Measurements from ENCODE around the gene CDC23. TPM values are rescaled to one million over a fixed set of nuclear protein-coding genes. Genes with fewer than 3 reads are reported as not detected.
"Not testable (repeated sequence)": the region's sequence is repeated elsewhere in the genome, so short reads cannot be mapped to it uniquely, and the experiment has no call there.

The CDC23 gene, protein sequence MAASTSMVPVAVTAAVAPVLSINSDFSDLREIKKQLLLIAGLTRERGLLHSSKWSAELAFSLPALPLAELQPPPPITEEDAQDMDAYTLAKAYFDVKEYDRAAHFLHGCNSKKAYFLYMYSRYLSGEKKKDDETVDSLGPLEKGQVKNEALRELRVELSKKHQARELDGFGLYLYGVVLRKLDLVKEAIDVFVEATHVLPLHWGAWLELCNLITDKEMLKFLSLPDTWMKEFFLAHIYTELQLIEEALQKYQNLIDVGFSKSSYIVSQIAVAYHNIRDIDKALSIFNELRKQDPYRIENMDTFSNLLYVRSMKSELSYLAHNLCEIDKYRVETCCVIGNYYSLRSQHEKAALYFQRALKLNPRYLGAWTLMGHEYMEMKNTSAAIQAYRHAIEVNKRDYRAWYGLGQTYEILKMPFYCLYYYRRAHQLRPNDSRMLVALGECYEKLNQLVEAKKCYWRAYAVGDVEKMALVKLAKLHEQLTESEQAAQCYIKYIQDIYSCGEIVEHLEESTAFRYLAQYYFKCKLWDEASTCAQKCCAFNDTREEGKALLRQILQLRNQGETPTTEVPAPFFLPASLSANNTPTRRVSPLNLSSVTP
- polyA plus RNA-seq (2013, experiment 1 of 2; ENCODE audit: insufficient read length): 31.8 TPM
- 20.5 TPM for polyA plus RNA-seq (2013, experiment 2 of 2; ENCODE audit: insufficient read length)

DNA sequence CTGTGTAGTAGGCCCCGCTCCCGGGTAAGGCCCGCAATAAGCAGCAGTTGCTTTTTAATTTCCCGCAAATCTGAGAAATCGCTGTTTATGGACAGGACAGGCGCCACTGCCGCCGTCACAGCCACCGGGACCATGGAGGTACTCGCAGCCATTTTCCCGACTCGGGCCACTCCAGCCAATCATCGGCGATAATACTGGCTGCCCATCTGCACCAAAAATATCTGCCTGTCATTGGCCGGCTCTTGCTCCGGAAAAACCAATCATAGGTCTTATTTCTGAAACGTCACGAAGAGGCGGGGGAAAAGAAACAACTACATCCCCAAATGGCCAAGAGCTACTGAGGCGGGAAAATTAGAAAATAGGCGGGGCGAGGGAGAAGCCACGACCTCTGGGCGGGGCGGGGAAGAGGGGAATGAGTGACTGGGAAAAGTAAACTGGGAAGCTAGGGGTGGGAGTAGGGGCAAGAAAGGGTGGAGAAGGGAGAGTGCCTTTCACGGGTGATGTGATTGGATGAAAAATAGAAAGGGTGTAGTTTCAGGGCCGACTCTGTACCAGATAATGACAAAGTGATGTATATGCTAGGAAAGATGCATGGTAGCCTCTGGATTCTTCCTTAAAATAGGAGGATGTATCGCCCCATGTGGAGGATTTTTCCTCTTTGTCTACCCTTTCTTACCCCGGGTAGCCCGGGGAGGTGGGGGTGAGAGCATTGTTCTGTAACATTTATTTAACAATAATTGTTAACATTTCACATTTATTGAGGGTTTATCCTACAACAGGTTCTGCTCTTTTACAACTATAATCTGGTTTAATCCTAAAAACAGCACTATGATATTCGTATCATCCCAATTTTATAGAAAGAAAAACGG is at the start of gene CDC23:
Gene CDC23 (minus strand): TSS at position 163 of the 869 bp plus-strand sequence. CDS start 11 bp downstream, at position 152.
- peak; percentile 99 for DNase-seq

DNA sequence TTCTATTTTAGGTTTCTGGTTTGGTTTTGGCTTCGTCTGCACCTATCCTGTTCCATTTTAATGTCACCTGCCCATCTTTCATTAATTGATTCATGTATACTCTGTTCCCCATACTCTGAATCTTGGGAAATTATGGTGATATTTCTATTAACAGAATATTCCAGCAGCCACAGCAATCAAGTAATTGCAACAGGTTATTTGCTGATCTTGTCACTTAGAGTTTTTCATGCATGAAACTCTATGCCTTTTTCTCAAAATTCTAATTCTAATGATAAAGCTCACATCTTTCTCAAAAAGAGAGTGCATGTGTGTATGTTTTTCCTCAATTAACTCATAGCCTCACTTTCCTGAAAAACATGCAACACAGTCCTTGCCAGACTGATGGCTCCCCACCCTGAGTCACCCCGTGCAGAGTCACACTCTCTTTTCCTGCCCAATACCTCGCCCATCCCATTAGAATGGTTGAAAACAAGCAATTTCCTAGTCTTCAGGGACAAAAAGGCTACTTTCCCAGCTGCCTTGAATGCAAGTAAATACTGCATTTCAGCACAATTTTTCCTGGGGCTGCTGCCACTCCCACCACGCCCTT is 45.7 kb upstream of the CDC23 start:
- no peak for DNase-seq

DNA sequence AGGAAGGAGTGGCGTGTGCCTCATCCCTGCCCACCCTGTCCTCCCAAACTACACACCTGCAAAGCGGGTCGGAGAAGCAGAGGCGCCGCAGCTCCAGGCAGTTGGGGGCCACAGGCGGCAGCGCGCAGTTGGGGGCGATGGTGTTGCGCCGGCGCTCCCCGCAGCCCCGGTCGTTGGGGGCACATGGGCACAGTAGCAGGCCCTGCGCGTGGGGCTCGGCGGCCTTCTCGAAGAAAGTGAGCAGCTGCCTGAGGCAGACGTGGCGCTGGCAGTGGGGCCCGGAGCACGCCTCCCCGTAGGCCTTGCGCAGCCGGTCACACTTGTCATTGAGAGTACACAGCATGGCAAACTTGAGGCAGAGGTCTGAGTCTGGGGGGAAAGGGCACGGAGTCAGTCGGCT is 44.5 kb upstream of the CDC23 start:
- DNase-seq: no peak

DNA sequence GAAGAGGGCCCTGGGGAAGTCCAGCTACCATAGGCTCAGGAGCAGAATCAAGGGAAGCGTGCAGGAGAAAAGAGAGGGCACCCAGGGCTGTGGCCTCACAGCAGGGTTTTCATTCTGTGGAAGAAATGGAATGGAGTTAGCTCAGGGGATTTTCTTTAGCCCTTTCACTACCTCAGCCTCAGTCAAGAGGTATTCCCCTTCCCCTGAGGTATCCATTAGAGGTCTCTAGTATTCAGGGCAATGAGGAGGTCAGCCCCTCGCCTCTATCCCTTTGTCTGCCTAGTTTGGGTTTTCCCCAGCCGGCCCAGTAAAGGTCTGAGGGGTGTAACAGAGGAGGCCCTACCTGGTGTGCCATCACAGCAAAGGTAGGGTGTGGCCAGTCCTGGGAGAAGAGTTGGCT is 39.8 kb upstream of the CDC23 start:
- no peak for DNase-seq

DNA sequence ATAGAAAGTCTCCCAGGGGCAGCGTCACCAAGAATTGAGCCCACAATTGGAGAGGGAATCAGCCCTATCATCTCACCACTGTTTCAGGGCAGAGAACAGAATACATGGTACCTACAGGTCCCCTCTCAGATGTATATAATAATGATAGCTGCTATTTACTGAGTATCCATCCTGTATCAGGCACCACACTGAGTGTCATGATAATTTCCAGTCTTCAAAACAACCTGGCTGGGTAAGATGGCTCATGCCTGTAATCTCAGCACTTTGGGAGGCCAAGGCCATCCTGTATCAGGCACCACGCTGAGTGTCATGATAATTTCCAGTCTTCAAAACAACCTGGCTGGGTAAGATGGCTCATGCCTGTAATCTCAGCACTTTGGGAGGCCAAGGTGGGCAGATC is 34.7 kb upstream of the CDC23 start:
- not testable (repeated sequence) for DNase-seq

DNA sequence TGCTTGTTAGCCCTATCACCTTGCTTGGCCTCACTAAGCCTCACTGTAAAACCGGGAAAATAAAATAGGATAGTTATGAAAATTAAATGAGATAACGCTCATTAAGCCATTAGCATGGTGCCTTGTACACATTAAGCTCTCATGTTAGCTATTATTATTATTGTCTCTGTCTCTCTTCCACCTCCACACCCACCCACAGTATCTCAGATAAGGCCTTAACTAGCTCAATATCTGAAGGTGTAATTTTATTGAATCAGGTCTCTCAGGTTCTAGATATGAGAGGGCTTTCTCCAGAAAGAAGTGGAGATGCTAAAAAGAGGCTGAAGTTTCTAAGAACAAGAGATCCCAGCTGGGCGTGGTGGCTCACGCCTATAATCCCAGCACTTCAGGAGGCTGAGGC is 33.7 kb upstream of the CDC23 start:
- DNase-seq: no peak

DNA sequence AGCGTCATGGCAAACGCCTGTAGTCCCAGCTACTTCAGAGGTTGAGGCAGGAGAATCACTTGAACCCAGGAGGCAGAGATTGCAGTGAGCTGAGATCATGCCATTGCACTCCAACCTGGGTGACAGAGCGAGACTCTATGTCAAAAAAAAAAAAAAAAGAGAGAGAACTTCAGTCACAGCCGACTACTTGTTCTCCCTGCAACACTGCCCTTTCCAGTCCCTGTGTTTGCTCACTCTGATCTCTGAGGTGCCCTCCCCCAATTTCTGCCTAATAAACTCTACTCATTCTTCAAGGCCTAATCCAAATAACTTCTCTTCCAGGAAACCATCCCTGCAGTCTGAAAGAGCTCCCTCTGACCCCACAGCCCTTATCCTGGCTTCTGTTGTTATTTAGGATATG is 33.2 kb upstream of the CDC23 start:
- DNase-seq: no peak

DNA sequence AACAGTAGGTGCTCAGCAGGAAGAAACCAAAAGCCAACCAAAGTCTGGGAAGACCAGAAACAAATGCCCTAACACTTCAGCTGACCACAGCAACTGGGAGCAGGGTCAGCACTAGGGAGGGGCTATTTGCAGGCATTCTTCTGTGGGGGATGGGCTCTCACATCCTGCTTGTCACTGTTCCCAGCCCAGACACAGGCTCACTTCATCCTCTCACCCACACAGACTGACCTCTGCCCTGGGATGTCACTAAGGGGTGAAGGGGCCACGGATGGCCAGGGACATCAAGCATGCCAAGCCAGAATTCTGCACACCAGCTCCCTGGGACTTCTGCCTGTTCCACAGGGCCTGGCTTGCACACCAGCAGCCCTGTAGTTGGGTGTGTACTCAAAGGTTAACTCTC is 32.6 kb upstream of the CDC23 start:
- no peak for DNase-seq

DNA sequence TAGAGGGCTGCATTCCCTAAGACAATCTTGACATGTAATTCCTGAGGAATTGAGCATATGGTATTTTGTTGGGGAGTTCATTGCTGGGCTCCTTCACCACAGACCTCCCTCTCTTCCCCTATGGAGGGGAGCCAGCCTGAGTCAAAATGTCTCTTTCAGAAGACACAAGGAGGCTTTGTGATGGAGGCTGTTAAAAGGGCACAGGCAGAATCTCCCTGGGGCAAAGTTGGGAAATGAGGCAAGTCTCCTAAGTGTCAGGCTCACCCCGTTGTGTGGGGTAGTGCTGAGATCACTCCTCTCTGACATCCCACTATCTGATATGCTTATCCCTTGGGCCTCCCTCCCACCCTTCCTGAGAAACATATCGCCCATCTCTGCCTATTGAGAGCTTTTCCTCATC is 30.7 kb upstream of the CDC23 start:
- DNase-seq: no peak

DNA sequence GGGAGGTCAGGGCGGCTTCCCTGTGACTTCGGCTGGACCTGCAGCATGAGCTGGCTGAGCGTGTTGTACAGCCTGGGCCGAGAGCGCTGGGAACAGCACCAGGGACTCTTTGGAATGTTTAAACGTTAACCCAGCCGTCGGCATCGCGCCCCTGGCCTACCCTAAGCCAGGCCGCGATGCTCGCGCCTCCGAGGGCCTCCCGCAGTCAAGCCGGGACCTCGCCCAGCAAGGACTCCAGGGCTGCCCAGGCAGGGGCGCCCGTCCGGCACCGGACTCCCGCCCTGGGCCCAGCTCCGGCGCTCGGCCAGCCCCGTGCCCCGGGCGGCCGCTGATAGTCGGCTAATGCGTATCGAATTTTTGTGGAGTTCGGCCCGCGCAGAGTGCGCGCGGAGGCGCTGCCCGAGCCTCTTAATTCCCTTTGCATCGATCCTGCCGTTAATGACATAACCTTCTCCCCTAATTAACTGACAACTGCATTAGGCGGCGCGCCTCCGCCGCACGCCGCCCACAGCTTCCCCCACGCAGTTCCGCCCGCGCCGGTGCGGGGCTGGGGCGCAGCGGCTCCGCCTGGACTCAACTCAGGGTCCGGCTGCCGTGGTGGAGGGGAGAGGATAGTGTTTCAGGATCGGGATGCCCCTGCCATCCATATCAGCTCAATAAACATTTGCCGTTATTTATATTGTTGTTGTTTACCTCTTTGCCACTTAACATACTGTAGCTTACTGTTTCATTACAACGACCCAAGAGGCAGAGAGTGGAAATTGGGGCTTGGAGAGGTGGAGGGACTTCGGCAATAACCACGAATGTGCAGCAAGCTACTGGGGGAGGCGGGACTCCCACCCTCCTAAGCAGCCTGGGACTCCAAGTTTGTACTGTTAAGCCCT is 28.8 kb upstream of the CDC23 start:
- DNase-seq: peak; percentile 15

DNA sequence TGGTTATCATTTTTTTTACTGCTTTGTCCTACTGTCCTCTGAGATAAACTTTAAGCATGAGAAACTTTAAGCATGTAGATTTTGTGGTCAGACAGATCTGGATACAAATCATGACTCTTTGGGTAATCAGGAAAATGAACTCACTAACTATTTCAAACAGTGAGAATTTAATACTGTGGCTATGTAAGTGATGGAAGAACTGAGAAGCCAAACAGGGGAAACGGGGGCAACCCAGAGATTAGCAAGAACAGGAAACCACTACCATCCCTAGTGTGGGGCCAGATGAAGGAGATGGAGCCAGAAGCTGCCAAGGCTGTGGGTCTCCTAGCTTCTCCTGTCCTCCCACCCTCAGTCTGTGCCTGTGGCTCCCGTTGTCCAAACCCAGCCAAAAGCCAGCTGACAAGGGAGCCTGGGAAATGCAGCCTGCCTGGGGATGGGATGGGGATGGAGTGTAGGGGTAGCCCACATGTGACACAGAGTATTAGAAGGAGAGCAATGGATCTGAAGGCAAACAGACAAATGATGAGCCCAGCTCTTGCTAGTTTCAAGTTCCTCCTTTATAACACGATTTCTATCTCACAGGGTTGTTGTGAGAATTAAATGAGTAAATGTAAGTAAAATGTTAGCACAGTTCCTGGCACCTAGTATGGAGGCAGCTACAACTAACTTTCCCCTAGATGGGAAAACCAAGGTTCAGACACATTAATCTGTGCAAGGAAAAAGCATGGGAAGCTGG is 27.7 kb upstream of the CDC23 start:
- DNase-seq: no peak

DNA sequence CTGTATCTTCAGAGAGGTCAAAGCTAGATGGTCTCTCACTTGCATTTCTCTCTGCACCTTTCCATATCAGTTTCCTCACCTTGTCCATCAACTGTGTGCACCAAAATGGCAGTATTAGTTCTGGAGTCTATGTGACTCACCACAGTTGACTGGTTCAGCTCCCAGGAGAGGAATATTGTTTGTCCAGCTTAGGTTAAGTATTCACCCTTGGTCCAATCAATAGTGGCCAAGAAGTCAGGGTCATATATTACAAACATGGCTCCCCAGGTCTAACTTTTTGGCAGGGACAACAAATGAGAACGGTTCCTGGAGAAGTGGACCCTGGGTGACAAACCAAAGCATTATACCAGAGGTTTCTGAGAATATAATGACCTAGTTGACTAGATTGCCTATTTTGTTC is 24.9 kb upstream of the CDC23 start:
- DNase-seq: no peak

DNA sequence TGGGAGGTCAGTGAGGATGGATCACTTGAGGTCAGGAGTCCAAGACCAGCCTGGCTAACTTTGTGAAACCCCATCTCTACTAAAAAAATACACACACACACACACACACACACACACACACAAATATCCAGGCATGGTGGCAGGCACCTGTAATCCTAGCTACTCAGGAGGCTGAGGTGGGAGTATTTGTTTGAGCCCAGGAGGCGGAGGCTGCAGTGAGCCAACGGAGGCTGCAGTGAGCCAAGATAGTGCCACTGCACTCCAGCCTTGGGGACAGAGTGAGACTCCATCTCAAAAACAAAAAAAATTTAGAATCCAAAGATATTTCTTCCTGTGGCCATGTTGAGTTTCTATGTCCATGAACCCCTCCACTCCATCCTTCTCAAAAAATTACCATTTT is 21.5 kb upstream of the CDC23 start:
- no peak for DNase-seq

DNA sequence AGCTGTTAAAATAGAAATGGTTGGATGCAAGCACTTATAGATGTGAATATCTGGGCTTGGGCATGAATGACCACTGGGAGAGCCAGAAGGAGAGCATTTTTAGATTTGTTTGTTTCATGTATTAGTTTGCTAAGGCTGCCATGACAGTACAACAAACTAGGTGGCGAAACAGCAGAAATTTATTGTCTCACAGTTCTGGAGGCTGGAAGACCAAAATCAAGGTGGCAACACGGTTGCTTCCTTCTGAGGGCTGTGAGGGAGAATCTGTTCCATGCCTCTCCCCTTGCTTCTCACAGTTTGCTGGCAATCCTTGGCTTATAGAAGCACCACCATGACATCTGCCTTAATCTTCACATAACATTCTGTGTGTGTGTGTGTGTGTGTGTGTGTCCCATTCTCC is 20.2 kb upstream of the CDC23 start:
- no peak for DNase-seq

DNA sequence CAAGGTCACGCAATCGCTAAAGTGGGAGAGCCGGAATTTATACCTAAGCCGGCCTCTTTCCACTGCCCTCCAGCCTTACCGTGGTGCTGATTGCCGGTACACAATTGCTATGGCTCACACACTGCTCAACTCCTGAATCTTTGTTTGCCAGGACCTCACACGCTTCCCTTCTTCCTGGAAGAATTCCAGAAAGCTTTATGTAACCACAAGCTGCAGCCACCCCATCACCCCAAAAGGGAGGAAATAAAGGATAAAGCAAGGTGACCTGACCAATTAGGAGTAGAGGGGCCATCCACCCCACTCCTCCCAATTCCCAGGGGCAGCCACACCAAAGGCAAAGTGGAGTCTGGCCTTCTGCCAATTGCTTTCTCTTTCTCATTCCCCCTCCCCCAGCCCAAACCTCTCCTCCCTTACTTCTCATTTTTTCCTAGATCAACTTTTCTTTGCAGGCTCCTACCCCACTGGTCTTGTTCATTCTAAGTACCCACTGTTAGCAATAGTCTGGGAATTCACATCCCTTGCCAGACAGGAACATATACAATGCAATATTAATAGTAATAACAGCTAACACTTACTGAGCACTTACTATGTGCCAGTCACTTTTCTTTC is 18.0 kb upstream of the CDC23 start:
- DNase-seq: peak; percentile 60

DNA sequence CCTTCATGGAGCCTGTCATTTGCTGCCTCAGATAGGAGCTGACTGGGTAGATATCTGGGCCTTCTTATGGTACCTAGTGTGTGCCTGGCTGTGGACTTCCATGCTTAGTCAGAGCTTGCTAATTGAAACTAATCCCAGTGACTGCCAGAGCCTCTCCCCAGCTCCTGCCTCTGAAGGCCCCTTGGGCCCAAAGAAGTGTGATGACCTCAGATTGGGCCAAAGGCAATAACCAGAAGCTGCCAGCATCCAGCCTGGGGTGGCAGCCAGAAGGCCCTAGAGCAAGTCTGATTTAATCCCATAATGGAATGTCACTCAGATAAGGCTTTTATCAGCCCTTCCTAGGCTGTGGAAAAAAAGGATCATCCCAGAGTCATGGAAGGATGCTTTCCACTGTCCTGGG is 17.1 kb upstream of the CDC23 start:
- peak; percentile 71 for DNase-seq

DNA sequence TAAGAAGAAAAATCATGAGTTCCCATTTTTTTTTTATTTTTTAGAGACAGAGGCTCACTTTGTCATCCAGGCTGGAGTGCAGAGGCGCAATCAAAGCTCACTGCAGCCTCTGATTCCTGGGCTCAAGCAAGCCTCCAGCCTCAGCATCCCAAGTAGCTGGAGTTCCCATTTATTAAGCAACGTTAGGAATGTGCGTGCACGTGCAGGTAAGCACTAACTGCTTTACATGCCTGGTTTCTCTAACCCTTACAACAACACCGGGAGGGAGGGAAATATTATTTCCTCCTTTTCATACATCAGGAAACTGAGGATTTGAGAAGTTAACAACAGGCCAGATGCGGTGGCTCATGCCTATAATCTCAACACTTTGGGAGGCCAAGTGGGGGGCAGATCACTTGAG is 16.3 kb upstream of the CDC23 start:
- DNase-seq: no peak

DNA sequence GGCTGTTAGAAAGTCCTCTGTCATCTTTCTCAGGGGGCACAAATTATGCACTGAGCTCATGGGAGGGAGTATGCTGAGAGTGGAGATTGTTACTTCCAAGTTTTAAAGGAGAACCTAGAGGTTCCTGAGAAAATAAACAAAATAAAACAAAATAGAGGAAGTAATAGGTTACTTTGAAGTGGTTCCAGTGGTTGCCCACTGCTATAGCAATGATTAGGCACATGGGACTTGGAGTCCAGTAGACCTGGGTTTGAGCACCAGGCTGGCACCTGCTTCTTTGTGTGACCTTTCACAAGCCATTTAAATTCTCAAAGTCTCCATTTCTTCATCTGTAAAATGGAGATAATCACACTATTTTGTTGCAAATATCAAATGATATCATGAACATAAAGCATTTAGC is 13.8 kb upstream of the CDC23 start:
- DNase-seq: no peak

DNA sequence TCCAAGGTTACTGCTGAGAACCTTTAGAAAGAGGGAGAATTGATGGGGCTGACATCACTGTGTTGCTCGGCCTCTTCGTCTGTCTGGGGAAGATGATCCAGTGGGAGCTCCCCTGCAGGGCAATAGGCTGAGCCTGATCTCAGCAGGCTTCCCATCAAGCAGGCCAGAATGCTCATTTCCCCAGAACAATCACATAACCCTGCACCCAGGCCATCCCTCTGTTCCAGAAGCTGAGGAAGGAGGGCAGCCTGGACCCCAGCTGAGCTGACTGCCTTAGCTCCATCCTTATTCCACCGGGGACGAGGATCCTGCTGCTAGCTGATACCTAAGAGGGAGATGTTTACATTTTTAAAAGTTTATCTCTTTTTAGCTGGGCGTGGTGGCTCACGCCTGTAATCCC is 11.6 kb upstream of the CDC23 start:
- no peak for DNase-seq

DNA sequence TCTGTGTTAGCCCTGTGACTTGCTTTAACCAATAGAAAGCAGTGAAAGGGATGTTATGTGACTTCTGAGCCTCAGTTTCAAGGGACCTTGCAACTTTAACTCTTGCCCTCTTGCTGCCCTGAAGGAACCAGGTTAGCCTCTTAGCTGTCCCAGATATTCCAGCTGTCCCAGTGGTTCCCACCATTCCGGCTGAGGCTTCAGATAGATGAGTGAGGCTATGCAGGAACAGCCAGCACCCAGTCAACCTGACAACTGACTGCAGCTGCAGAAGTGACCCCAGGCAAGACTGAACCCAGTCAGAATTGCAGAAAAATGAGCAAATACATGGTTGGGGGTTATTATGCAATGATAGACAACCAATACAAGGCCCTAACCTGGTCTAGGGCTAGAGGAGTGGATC is 10.4 kb upstream of the CDC23 start:
- no peak for DNase-seq

DNA sequence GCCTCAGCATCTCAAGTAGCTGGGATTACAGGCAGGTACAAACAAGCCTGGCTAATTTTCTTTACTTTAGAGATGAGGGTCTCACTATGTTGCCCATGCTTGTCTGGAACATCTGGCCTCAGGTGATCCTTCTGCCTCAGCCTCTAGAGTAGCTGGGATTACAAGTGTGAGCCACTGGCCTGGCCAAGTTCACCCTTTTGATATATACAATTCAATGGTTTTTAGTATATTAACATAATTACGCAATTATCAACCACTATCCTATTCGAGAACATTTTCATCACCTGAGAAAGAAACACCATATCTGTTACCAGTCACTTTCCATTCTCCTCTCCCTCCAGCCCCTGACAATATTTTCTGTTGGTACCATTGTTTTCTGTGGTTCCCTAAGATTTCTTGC is 3.7 kb upstream of the CDC23 start:
- DNase-seq: no peak
